ENCODE results near the gene EXOC4. TPM values are rescaled to one million over a fixed set of nuclear protein-coding genes. Genes with fewer than 3 reads are reported as not detected.

EXOC4 gene
- total RNA-seq, 4 donors from 2014 or later = 36.9 to 78.0 (median 52.2) TPM

DNA sequence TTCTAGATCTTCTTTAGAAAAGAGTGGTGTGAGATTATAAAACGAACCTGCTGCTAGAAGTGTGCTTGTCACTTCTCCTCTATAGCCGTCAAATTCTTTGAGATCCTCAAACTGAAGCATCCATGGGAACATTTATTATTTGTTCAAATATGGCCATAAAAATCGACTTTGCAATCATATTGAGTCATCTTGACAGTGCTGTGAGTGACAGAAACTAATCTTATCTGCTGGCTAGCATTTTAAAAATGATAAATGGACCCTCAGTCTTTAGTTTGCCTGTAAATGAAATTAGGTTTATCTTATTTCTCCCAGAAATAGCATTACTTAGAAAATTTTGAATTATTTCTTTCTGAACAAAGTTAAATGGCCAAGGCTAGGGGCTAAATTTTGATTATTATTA is 290.8 kb downstream of the EXOC4 start:
- no peak overlapping the region for H3K4me3 ChIP-seq
- ATAC-seq (no peak), DNase-seq (no peak)
- H3K9me3 ChIP-seq = no peaks in the 10 kb centered on the region
- H3K36me3 ChIP-seq = no peaks in the 10 kb centered on the region
- H3K4me1 ChIP-seq = peaks cover 0 to 16% of the 10 kb centered on the region in 2 donors
- H3K27ac ChIP-seq = no peak overlapping the region
- no peaks in the 10 kb centered on the region for H3K27me3 ChIP-seq
- TF ChIP-seq, protein P1, sequence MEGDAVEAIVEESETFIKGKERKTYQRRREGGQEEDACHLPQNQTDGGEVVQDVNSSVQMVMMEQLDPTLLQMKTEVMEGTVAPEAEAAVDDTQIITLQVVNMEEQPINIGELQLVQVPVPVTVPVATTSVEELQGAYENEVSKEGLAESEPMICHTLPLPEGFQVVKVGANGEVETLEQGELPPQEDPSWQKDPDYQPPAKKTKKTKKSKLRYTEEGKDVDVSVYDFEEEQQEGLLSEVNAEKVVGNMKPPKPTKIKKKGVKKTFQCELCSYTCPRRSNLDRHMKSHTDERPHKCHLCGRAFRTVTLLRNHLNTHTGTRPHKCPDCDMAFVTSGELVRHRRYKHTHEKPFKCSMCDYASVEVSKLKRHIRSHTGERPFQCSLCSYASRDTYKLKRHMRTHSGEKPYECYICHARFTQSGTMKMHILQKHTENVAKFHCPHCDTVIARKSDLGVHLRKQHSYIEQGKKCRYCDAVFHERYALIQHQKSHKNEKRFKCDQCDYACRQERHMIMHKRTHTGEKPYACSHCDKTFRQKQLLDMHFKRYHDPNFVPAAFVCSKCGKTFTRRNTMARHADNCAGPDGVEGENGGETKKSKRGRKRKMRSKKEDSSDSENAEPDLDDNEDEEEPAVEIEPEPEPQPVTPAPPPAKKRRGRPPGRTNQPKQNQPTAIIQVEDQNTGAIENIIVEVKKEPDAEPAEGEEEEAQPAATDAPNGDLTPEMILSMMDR (IDR thresholded peaks at IDR 0.05 in 4 of 5, conservative IDR thresholded peaks at IDR 0.05 in 1 of 5) = no peak
- intact Hi-C loops (cut with DNase I; ENCODE audit: low total_unique reads) = no loop called here
- in situ Hi-C loops (cut with MboI; ENCODE audit: low sequenced_read_pairs in 4 of 4) = no loop called here

GRCh38 chr7:133545618-133546017 is 292.7 kb downstream of the EXOC4 start:
- no peak overlapping the region for H3K4me3 ChIP-seq
- TF ChIP-seq, protein P1 (IDR thresholded peaks at IDR 0.05 in 4 of 5, conservative IDR thresholded peaks at IDR 0.05 in 1 of 5) = no peak
- no peak for TF ChIP-seq POLR2A (IDR thresholded peaks at IDR 0.05)
- DNase-seq = no peak
- H3K27ac ChIP-seq = no peak overlapping the region
- intact Hi-C loops (cut with DNase I; ENCODE audit: low total_unique reads) = no loop called here
- ATAC-seq = no peak
- H3K9me3 ChIP-seq = no peaks in the 10 kb centered on the region
- peaks cover 3 to 5% of the 10 kb centered on the region in 2 donors for H3K4me1 ChIP-seq
- in situ Hi-C loops (cut with MboI; ENCODE audit: low sequenced_read_pairs in 4 of 4) = no loop called here
- no peaks in the 10 kb centered on the region for H3K27me3 ChIP-seq
- H3K36me3 ChIP-seq = no peaks in the 10 kb centered on the region

DNA sequence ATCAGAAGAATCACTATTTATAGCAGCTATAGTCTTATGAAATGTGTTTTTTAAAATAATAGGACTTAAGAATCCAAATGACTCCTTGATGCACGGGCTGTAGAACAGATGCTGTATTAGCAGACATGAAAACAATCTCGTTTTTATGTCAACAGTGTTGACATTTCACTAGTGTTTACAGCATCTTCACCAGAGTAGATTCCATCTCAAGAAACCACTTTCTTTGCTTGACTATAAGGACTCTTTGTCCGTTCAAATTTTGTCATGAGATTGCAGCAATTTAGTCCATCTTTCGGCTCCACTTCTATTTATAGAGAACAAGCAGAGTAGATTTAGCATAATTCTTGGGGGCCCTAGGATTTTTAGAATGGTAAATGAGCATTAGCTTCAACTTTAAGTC is 295.1 kb downstream of the EXOC4 start:
- Histone ChIP-seq H3K4me3 (no peak overlapping the region), H3K27me3 (no peaks in the 10 kb centered on the region), H3K4me1 (peaks cover 3 to 5% of the 10 kb centered on the region in 2 donors), H3K36me3 (no peaks in the 10 kb centered on the region), H3K9me3 (no peaks in the 10 kb centered on the region), H3K27ac (no peak overlapping the region)
- in situ Hi-C loops (cut with MboI; ENCODE audit: low sequenced_read_pairs in 4 of 4) = no loop called here
- intact Hi-C loops (cut with DNase I; ENCODE audit: low total_unique reads) = no loop called here
- ATAC-seq (no peak), DNase-seq (no peak)
- TF ChIP-seq, protein P1 (IDR thresholded peaks at IDR 0.05 in 4 of 5, conservative IDR thresholded peaks at IDR 0.05 in 1 of 5) = no peak
- no peak for TF ChIP-seq POLR2A (IDR thresholded peaks at IDR 0.05)

DNA sequence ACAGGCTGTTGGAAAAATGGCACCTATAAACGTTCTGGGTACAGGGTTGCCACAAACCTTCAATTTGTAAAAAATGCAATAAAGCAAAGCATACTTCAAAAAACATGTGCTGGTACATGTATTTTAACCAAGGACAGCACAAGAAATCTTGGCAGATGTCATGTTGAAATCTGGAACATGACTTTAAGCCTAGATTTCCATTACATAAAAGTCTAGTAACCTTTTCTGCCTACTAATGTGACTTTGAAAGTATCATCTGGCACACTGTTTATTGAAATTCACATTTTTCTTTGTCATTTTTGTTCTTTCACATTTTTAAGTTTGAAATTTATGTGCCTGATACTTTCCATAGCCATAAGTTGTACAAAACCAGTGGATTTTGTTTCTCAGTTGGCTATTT is 296.8 kb downstream of the EXOC4 start:
- TF ChIP-seq, protein P1 (IDR thresholded peaks at IDR 0.05 in 4 of 5, conservative IDR thresholded peaks at IDR 0.05 in 1 of 5) = no peak
- TF ChIP-seq POLR2A (IDR thresholded peaks at IDR 0.05) = no peak
- Histone ChIP-seq H3K27ac (no peak overlapping the region), H3K27me3 (no peaks in the 10 kb centered on the region), H3K4me3 (no peak overlapping the region), H3K4me1 (peaks cover 3 to 5% of the 10 kb centered on the region in 2 donors), H3K9me3 (no peaks in the 10 kb centered on the region), H3K36me3 (no peaks in the 10 kb centered on the region)
- no peak for DNase-seq
- no peak for ATAC-seq
- in situ Hi-C loops (cut with MboI; ENCODE audit: low sequenced_read_pairs in 4 of 4) (no loop called here), intact Hi-C loops (cut with DNase I; ENCODE audit: low total_unique reads) (no loop called here)

GRCh38 chr7:133550145-133550544 is 297.3 kb downstream of the EXOC4 start:
- no peak for ATAC-seq
- in situ Hi-C loops (cut with MboI; ENCODE audit: low sequenced_read_pairs in 4 of 4) (no loop called here), intact Hi-C loops (cut with DNase I; ENCODE audit: low total_unique reads) (no loop called here)
- DNase-seq = no peak
- peaks cover 3 to 5% of the 10 kb centered on the region in 2 donors for H3K4me1 ChIP-seq
- no peak overlapping the region for H3K4me3 ChIP-seq
- H3K9me3 ChIP-seq = no peaks in the 10 kb centered on the region
- no peaks in the 10 kb centered on the region for H3K27me3 ChIP-seq
- TF ChIP-seq, protein P1 (IDR thresholded peaks at IDR 0.05 in 4 of 5, conservative IDR thresholded peaks at IDR 0.05 in 1 of 5) = no peak
- TF ChIP-seq POLR2A (IDR thresholded peaks at IDR 0.05) = no peak
- H3K27ac ChIP-seq = no peak overlapping the region
- no peaks in the 10 kb centered on the region for H3K36me3 ChIP-seq

All from gastrocnemius medialis (tissue), 4 donors.